Measurements from ENCODE around the gene GYS1.
"Not testable (repeated sequence)": the region's sequence is repeated elsewhere in the genome, so short reads cannot be mapped to it uniquely, and the experiment has no call there.

GRCh38 chr19:49029749-49030148 is 36.6 kb upstream of the GYS1 start:
- not testable (repeated sequence) for TF ChIP-seq POLR2A (IDR thresholded peaks at IDR 0.05; ENCODE audit: low read depth, low read length); MAX (IDR thresholded peaks at IDR 0.05; ENCODE audit: low read depth, low read length); CTCF (IDR thresholded peaks at IDR 0.05 in 2 of 3, conservative IDR thresholded peaks at IDR 0.05 in 1 of 3; ENCODE audit: control insufficient read depth in 2 of 3, extremely low read depth in 1 of 3, insufficient read depth in 1 of 3, low read depth in 3 of 3, low read length in 3 of 3); POLR2AphosphoS2 (IDR thresholded peaks at IDR 0.05; ENCODE audit: low read depth, low read length); USF2 (IDR thresholded peaks at IDR 0.05; ENCODE audit: borderline replicate concordance, low read depth, low read length); PKNOX1 (IDR thresholded peaks at IDR 0.05); EZH2 (IDR thresholded peaks at IDR 0.05; ENCODE audit: borderline replicate concordance, control insufficient read depth, low read depth, low read length); TARDBP (IDR thresholded peaks at IDR 0.05; ENCODE audit: borderline replicate concordance); HDAC2 (IDR thresholded peaks at IDR 0.05); YBX1 (IDR thresholded peaks at IDR 0.05); MXI1 (IDR thresholded peaks at IDR 0.05; ENCODE audit: low read depth, low read length)

Measured in GM12878 (cell line).